A673 (cell line): ENCODE data around the gene CERS6. TPM values are rescaled to one million over a fixed set of nuclear protein-coding genes. Genes with fewer than 3 reads are reported as not detected.

Experiments
- BruUV-seq: library from RNA; stranded (reverse); fragments of 400-500 nt; replicated peaks from 2 replicates; lab custom pipeline; 2021; lab: Mats Ljungman, UMichigan
- CTCF ChIA-PET: fragments of 300-600 bp; sonication (Branson Sonifier 250); formaldehyde crosslinking; loops from one replicate; lab custom pipeline; 2022; ENCODE audit warnings: antibody characterized with exemption; lab: Charles Lee
- POLR2A ChIA-PET: fragments of 300-600 bp; sonication (Branson Sonifier 250); formaldehyde crosslinking; loops from one replicate; lab custom pipeline; 2022; ENCODE audit warnings: antibody characterized with exemption; ENCODE audit not compliant: low non-redundant PET; lab: Charles Lee
- DNase-seq: peaks from one replicate; pipeline ENCODE4 v3.0.0-alpha.2; 2015; ENCODE audit warnings: low spot score
- H3K27ac ChIP-seq: fragments of 200-600 bp; sonication (generic); 2 replicates; pipeline ENCODE4 v1.5.1; 2016; ENCODE audit warnings: mixed run types, low read depth, mild to moderate bottlenecking, mixed read lengths, antibody characterized with exemption, low read length; ENCODE audit not compliant: poor library complexity, severe bottlenecking
- H3K27me3 ChIP-seq: fragments of 200-600 bp; sonication (generic); replicated peaks from 2 replicates; pipeline ENCODE4 v1.6.1; 2017; ENCODE audit warnings: mixed run types, low read depth, mild to moderate bottlenecking, mixed read lengths, antibody characterized with exemption, low read length; ENCODE audit not compliant: insufficient read depth, poor library complexity
- H3K36me3 ChIP-seq: fragments of 200-600 bp; sonication (generic); 2 replicates; pipeline ENCODE4 v1.6.1; 2016; ENCODE audit warnings: mixed run types, mild to moderate bottlenecking, mixed read lengths, antibody characterized with exemption, low read length; ENCODE audit not compliant: insufficient read depth, poor library complexity, severe bottlenecking
- H3K4me1 ChIP-seq: fragments of 200-600 bp; sonication (generic); 2 replicates; pipeline ENCODE4 v1.6.1; 2017; ENCODE audit warnings: mixed run types, mild to moderate bottlenecking, mixed read lengths, antibody characterized with exemption, low read length; ENCODE audit not compliant: insufficient read depth, poor library complexity, severe bottlenecking
- H3K4me3 ChIP-seq: fragments of 200-600 bp; sonication (generic); 2 replicates; pipeline ENCODE4 v1.5.1; 2016; ENCODE audit warnings: low read depth, mixed run types, mild to moderate bottlenecking, mixed read lengths, low read length; ENCODE audit not compliant: poor library complexity, severe bottlenecking
- H3K9me3 ChIP-seq: fragments of 200-600 bp; sonication (generic); 2 replicates; pipeline ENCODE4 v1.6.1; 2016; ENCODE audit warnings: mixed run types, low read depth, mild to moderate bottlenecking, mixed read lengths, antibody characterized with exemption, low read length; ENCODE audit not compliant: poor library complexity, severe bottlenecking
- CTCF ChIP-seq: fragments of 300-800, 200-600 bp; sonication (generic); conservative IDR thresholded peaks from 2 replicates; pipeline ENCODE4 v1.5.1; 2017; ENCODE audit warnings: low read depth, mild to moderate bottlenecking, antibody characterized with exemption, low read length, moderate library complexity, mixed read lengths
- EZH2 ChIP-seq: fragments of 200-600 bp; sonication (generic); IDR thresholded peaks from 2 replicates; pipeline ENCODE4 v1.6.1; 2017; ENCODE audit warnings: borderline replicate concordance, low read depth, mild to moderate bottlenecking, mixed read lengths, antibody characterized with exemption, low read length; ENCODE audit not compliant: poor library complexity, severe bottlenecking
- intact Hi-C: fragments of 100-400 bp; cut with micrococcal nuclease; formaldehyde crosslinking; loops from one replicate; pipeline ENCODE4 v1.10.0; 2022; ENCODE audit not compliant: unreplicated experiment
- total RNA-seq: library from RNA; stranded (reverse); gene quantifications from 2 replicates; pipeline ENCODE4 v1.2.3, GENCODE V29; 2021

CERS6 gene
- total RNA-seq, 1 experiment from 2014 or later, result 12.4 TPM

- Histone ChIP-seq H3K9me3 (no peaks in the 10 kb centered on the region), H3K27me3 (no peaks in the 10 kb centered on the region), H3K4me3 (no peak overlapping the region), H3K27ac (no peak overlapping the region), H3K36me3 (no peaks in the 10 kb centered on the region), H3K4me1 (no peaks in the 10 kb centered on the region)
- no peak for TF ChIP-seq EZH2
- no peak for TF ChIP-seq CTCF
- DNase-seq, result no peak
- intact Hi-C loops, result no loop called here
- no TSS peak for BruUV-seq
- ChIA-PET POLR2A (no interaction called here), CTCF (no interaction called here)
Observed at GRCh38 chr2:168475636-168476035, 19.6 kb downstream of the CERS6 start.

- DNase-seq, result no peak
- Histone ChIP-seq H3K36me3 (no peaks in the 10 kb centered on the region), H3K9me3 (no peaks in the 10 kb centered on the region), H3K4me1 (no peaks in the 10 kb centered on the region), H3K4me3 (no peak overlapping the region), H3K27me3 (no peaks in the 10 kb centered on the region), H3K27ac (no peak overlapping the region)
- TF ChIP-seq CTCF (no peak), EZH2 (no peak)
- CTCF ChIA-PET, result no interaction called here
- POLR2A ChIA-PET, result no interaction called here
- no TSS peak for BruUV-seq
- intact Hi-C loops, result no loop called here
Observed at GRCh38 chr2:168478206-168478605, 22.1 kb downstream of the CERS6 start.

GRCh38 chr2:168480356-168480755, 24.3 kb downstream of the CERS6 start:
- H3K27ac ChIP-seq, result no peak overlapping the region
- no peaks in the 10 kb centered on the region for H3K27me3 ChIP-seq
- H3K9me3 ChIP-seq, result no peaks in the 10 kb centered on the region
- intact Hi-C loops, result no loop called here
- no peaks in the 10 kb centered on the region for H3K36me3 ChIP-seq
- ChIA-PET CTCF (no interaction called here), POLR2A (no interaction called here)
- no peak overlapping the region for H3K4me3 ChIP-seq
- BruUV-seq, result no TSS peak
- H3K4me1 ChIP-seq, result no peaks in the 10 kb centered on the region
- TF ChIP-seq CTCF (no peak), EZH2 (no peak)
- no peak for DNase-seq
